AG08395 (cell line): ENCODE data around the gene TSSK6.

Experiments
- DNase-seq: peaks from one replicate; pipeline ENCODE4 v3.0.0; 2012; ENCODE audit warnings: mixed read lengths, low spot score

The TSSK6 gene

DNA sequence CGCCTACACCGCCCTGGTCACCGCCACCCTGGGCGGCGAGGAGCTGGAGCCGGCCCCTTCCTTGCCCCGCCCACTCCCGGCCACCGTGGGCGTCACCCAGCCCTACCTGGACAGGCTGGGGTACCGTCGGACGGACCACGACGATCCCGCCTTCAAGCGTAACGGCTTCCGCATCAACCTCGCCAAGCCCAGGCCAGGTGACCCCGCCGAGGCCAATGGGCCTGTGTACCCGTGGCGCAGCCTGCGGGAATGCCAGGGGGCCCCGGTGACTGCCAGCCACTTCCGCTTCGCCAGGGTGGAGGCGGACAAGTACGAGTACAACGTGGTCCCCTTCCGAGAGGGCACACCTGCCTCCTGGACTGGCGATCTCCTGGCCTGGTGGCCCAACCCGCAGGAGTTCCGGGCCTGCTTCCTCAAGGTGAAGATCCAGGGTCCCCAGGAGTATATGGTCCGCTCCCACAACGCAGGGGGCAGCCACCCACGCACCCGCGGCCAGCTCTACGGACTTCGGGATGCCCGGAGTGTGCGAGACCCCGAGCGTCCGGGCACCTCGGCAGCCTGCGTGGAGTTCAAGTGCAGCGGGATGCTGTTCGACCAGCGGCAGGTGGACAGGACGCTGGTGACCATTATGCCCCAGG lies 29.7 kb upstream of the TSSK6 start:
- no peak for DNase-seq

DNA sequence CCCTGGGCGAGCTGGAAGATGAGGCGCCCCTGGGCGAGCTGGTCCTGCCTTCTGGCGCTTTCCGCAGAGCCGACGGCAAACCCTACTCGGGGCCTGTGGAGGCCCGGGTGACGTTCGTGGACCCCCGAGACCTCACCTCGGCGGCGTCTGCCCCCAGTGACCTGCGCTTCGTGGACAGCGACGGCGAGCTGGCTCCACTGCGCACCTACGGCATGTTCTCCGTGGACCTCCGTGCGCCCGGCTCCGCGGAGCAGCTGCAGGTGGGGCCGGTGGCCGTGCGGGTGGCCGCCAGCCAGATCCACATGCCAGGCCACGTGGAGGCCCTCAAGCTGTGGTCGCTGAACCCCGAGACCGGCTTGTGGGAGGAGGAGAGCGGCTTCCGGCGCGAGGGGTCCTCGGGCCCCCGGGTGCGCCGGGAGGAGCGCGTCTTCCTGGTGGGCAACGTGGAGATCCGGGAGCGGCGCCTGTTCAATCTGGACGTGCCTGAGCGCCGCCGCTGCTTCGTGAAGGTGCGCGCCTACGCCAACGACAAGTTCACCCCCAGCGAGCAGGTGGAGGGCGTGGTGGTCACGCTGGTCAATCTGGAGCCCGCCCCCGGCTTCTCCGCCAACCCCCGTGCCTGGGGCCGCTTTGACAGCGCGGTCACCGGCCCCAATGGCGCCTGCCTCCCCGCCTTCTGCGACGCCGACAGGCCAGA lies 29.1 kb upstream of the TSSK6 start:
- no peak for DNase-seq

DNA sequence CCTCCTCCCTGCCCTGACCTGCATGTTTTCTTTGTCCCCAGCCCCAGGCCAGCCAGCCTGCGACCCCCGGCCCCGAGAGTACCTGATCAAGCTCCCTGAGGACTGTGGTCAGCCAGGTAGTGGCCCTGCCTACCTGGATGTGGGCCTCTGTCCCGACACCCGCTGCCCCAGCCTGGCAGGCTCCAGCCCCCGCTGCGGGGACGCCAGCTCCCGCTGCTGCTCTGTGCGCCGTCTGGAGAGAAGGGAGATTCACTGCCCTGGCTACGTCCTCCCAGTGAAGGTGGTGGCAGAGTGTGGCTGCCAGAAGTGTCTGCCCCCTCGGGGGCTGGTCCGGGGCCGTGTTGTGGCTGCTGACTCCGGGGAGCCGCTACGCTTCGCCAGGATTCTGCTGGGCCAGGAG lies 28.3 kb upstream of the TSSK6 start:
- DNase-seq = no peak

DNA sequence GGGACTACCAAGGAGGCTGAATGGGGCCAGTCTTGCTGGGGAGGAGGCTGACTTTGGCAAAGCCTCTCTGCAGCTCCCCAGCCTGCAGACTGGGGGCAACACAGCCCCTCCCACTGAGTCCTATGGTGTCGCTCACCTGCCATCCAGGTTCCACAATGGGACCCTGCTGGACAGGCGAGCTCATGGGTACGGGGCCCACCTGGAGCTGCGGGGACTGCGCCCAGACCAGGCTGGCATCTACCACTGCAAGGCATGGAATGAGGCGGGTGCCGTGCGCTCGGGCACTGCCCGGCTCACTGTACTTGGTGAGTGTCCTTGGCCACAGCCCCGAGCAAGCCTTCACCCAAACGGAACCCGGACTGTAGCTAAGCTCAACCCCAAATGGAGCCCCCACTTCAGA lies 27.8 kb upstream of the TSSK6 start:
- no peak for DNase-seq

DNA sequence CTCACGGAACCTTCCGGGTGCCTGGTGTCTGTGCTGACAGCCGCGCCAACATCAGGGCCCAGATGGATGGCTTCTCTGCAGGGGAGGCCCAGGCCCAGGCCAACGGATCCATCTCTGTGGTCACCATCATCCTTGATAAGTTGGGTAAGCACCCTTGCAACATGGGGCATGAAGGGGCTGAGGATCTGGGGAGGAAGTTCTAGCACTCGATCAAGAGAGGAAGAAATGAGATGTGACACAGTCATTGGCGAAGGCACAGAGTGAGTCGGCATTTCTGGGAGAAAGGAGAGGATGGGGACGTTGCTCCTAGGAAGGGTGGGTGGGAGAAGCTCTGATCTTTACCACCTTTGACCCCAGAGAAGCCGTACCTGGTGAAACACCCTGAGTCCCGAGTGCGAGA lies 27.2 kb upstream of the TSSK6 start:
- no peak for DNase-seq

DNA sequence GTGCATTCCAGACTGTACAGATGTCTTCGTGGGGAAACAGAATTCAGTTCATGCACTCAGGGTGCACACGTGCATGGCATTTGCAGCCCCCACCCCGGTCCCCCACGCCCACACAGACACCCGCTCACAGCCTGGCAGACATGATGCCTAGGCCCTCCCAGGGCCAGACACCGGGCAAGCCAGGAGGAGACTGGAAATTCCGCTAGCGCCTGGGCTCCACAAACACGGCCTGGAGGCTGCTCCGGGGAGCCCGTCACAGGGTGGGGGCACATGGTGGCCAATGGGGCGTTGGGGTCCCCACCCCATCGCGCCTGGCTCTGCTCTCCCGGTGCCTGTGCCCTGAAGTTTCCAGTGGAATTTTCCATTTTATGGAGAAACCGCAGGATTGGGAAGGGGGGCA lies 26.3 kb upstream of the TSSK6 start:
- DNase-seq = no peak

DNA sequence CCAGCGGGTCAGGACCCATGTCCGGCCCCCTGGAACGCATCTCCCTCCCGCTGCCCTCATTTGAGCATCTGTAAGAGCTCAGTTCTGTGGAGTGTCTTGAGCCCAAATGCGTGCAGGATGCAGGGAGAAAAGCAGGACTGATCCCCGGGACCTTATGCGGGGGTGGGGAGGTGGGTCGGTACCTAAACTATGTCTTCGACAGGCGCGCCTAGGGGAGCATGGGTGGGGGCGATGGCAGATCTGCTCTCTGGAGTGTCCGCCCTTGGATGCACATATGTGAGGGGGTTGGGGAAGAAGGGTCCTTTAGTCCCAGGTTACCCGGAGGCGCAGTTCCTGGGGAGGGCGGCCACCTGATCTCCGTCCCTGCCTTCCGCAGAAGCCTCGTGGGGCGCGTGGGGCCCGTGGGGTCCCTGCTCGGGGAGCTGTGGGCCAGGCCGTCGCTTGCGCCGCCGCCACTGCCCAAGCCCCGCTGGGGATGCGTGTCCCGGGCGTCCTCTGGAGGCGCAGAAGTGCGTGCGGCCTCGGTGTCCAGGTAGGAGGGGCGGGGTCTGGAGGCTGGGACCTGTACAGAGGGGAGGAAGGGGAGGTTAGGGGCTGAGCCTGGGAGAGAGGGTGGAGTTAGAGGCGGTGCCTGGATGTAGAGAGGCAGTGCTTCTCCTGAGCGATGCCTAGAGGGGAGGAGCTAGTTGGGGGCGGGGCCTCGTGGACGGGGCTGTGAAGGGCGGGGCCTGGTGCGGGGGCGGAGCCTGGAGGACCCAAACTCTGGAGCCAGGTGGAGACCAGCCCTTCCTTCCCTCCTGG lies 25.6 kb upstream of the TSSK6 start:
- peak; percentile 66 for DNase-seq

DNA sequence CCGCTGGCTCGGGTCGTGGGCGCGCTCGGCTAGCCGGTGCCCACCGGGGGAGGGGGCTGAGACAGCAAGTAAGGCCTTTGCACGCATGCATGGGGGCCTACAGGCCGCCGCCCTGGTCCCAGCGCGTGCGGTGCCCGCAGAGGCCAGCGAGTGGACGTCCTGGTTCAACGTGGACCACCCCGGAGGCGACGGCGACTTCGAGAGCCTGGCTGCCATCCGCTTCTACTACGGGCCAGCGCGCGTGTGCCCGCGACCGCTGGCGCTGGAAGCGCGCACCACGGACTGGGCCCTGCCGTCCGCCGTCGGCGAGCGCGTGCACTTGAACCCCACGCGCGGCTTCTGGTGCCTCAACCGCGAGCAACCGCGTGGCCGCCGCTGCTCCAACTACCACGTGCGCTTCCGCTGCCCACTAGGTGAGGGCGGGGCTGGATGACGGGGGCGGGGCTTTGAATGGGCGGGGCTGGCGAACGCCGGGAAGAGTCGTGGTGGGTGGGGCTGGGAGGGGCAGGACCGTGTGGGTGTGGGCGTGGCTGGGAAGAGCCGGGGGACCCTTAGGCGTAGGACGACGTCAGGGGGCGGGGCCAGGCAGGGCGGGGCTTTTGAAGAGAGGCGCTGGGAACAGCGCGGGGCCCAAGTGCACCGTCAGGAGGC lies 24.8 kb upstream of the TSSK6 start:
- peak; percentile 64 for DNase-seq

DNA sequence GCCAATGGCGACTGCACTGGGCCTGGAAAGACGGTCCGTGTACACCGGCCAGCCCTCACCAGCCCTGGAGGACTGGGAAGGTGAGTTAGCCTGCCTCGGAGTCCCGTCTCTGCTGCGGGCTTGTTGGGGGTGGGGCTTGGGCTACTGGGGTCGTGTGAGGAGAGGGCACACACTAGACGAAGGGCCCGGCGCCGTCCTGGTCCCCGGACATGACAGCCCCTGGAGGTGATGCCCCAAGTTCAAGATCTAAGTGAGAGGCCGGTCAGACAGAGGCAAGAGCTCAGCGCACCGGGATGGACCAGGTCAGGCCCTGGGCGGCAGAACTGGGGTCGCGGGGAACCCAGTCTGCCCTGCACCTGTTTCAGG lies 24.3 kb upstream of the TSSK6 start:
- DNase-seq = no peak

DNA sequence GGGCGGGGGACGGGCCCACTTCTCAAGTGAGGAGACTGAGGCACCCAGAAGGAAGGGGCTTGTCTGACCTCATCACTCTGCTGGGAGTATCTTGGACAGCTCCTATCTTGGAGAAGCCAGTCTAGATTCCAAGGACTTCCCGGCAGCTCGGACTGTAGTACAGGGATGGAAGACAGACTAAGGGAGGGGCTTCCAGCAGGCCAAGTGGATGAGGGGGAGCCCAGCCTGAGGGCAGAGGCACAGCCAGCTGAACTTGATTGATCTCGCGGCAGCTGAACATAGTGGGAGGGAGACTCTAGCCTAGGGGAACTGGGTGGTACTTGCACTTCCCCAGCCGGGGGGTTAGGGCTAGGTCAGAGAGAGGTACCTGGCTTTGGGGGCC lies 23.4 kb upstream of the TSSK6 start:
- DNase-seq = no peak

DNA sequence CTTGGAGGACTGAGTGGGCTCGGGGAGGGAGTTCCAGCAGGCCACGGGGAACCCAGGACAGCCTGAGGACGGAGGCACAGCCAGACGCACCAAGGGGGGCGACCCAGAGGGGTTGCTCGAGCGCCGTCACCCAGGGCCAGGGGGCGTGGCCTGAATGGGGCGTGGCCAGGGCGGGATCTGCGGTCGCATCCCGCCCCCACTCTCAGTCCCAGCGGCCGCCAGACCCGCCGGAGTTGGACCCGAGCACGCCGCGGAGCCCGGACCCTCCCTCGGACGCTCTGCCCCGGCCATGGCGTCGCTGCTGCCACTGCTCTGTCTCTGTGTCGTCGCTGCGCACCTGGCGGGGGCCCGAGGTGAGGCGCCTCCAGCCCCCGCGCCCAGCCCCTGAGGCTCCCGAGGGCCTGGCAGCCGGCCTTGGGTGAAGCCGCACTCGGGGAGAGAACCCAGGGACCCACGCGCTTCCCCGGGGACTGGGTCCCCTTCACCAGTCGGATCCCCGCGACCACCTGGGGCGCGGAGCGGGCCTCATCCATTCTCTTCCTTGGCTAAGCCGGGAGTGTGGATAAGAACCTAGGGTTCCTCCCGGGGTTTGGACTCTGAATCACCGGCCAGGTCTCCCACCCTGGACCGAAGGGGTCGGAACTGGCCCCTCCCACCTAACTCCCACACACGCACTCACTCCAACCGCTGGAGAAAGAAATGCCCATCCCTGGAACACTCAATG lies 22.9 kb upstream of the TSSK6 start, which contains the start of gene CILP2:
Gene CILP2, plus strand, starts transcription at position 205 of the 724 bp plus-strand sequence. Its CDS starts 85 bp downstream, at position 290.
- peak; percentile 64 for DNase-seq

DNA sequence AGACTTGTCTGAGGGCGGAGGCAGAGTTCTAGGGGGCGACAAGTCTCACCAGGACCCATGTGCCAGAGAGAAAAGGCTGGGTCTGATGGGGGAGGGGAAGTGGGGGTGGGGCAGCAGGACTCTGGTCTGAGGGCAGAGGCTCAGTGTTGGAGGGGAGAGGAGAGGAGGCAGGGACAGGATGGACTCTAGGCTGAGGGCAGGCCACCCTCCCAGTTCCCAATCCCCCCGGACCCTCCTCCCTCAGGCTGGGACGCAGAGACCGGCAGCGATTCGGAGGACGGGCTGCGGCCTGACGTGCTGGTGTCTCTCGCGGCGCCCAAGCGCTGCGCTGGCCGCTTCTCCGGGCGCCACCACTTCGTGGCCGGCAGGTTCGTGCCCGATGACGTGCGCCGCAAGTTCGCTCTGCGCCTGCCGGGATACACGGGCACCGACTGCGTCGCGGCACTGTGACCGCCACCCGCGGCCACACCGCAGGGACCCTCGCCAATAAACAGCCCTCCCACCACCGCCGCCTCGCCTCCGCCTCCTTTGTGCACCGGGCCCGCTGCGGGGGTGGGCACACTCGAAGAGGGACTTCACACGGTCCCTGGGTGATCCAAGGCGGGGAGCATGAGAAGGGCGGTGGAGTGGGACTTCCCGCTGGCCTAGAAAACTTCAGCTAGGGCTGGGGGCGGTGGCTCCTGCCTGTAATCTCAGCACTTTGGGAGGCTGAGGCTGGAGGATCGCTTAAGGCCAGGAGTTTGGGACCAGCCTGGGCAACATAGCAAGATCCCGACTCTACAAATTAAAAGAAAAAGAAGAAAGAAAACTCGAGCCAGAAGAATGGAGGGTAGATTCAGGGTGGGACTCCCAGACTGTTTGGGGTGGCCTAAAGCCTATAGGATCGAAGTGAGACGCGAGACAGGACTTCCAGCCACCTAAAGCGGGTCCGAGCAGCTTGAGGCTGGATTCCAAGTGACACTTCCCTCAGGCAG lies 22.0 kb upstream of the TSSK6 start:
- DNase-seq = no peak

DNA sequence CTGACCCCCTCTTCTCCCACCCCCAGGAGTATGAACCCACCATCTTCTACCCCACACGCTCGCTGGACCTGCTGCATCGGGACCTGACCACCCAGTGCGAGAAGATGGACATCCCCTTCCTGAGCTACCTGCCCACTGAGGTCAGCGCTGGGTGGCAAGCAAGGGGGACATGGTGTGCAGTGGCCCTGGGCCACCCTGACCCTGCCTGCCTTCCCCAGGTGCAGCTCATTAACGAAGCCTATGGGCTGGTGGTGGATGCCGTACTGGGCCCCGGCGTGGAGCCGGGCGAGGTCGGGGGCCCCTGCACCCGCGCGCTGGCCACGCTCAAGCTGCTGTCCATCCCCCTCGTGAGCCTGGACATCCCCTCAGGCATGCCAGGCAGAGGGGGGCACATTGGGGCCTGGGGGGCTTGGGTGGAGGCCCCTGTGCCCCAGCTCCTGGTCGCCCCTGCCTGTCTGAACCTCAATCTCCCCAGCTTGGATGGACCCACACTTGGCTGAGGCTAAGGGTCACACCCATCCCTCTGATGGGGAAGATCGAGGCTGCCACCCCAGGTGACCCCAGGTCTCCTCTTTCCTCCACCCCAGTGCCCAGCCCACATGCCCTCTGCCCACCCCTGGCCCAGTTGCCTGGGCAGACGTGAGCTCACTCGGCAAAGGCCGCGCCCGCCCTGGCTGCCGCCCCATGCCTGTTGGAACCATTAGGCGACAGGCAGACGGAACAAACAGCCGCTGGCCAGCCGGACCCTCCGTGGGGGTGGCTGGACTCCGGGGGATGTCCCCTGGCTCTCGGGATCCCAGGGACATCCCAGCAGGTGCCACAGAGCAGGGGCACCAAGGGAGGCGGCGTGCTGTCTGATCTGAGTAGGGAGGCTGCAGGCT lies 20.2 kb upstream of the TSSK6 start:
- DNase-seq = no peak

DNA sequence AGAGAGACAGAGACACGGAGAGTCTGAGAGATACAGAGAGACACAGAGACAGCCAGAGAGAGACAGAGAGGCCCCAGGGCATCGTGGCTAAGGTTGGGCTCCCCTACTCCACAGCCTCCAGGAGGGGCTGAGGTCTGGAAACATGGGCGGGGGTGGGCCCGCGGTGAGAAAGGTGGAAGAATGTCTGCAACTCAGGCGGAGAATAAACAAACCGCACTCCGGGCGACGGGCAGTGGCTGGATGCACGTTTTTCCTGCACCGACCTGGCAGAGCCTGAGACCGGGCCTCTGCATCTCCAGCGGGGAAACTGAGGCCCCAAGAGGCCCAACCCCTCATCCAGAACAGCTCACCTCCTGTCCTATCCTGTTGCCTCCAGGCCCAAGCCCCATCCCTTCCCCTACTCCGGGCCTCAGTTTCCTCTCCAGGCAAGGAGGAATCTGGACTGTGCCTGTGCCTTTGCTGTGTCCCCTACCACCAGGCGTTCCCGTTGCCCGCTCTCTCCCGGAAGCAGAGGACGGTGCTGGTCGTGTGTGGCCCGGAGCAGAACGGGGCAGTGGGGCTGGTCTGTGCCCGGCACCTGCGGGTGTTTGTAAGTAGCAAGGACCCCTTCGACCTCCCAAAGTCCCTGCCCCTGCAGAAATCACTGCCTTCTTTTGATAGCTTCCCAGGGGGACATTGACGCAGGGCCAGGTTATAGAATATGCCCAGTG lies 19.4 kb upstream of the TSSK6 start:
- no peak for DNase-seq

DNA sequence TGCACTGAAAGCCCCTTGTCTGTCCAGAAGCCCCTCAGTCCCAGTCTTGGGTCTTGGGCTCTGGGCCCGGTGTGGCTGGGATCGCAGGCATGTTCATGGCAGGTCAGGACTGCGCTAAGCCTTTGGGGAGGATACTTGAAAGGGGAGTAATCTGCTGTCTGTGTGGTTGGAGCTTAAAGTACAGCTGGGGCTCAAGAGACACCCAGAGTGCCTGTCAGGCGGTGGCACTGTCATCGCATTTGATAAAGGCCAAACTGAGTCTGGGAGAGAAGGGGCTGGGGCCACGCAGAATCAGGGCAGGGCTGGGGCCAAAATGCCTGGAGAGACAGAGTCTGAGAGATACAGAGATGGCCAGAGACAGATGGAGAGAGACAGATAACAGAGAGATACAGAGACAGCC lies 18.5 kb upstream of the TSSK6 start:
- DNase-seq = no peak

DNA sequence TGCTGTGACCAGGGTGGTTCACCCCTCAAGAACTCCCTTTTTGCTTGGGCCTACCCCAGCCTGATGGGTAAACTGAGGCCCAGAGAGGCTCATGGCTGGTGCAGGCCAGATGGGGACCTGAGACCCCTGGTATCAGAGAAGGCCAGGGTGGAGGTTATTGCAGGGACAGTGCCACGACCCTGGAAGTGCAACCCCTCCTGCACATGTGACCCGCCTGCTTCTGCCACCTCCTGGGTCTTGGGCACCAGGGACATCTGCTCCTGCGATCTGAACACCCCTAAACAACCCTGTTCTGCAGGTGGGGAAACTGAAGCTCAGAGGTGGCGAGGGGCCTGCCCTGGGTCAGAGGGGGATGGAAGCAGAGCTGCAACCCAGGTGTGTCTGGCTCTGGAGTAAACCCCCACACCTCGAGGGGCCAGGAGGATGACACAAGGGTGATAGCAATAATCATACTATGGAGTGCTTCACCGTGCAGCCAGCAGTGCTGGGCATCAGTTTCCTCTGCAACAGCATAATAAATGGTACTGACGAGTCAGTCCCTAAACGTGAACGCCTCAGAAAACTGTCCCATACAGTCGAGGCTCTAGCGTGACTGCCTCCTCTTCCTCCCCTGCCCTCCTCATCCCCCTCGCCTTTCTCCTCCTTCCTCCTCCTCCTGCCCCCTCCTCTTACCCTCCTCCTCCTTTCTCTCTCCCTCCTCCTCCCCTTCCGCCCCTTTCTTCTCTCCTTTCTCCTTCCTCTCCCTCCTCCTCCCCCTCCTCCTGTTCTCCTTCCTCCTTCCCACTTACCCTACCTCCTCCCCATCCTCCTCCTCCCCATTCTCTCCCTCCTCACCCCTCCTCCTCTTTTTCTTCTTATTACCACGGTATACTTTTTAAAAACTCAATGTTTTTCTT lies 17.7 kb upstream of the TSSK6 start:
- no peak for DNase-seq

DNA sequence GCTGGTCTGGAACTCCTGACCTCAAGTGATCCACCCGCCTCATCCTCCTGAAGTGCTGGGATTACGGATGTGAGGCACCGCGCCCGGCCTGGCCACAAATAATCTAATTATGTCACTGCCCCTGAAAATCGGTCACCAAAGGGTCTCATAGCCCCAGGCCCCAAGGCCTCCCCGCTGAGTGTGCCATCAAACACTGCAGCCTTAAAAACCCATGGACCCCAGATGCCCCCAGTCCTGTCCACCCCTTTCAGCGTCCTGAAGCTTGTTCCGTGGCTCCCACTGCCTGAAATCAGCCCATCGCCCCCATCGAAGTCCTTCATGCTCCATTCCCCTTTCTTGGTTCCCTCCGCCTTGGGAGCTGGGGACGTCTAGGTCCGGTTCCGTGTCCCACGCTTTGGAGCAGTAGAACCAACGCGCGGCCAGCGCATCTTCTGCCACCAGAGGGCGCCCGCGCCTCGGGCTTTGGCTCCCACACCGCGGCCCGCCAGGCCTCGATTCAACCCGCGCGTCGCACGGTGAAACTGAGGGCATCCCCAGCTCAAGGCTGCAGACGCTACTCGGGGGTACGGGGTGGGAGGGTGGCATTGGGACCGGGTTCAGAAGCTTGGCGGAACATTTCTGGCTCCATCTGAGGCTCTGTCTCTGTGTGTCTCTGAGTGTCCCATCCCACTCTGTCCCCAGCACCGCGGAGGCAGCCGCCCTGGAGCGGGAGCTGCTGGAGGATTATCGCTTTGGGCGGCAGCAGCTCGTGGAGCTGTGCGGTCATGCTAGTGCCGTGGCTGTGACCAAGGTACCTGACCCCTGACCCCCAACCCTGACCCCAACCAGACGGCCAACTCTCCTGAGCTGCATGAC lies 16.8 kb upstream of the TSSK6 start:
- DNase-seq = peak; percentile 83
